SK-N-SH treated with all-trans-retinoic acid at 6 μM for 48 hours (cell line): ENCODE results near the gene GUCY1B1.

Experiments
- ATAC-seq: fragments of 200-7000 bp; cut with Tn5 transposase; 3 replicates; pipeline ENCODE4 v1.9.1; 2020; ENCODE audit warnings: mild to moderate bottlenecking, moderate library complexity
- ARNTL ChIP-seq: fragments of 450-650 bp; formaldehyde crosslinking; IDR thresholded peaks from 2 replicates; pipeline ENCODE4 v1.5.0; 2020; ENCODE audit warnings: low read depth, mild to moderate bottlenecking, moderate library complexity, borderline replicate concordance
- BACH2 ChIP-seq: fragments of 250-450 bp; sonication (Bioruptor Pico); IDR thresholded peaks from 2 replicates; pipeline ENCODE4 v1.9.0; 2021; ENCODE audit warnings: mild to moderate bottlenecking, borderline replicate concordance
- ESRRG ChIP-seq: fragments of 250-450 bp; sonication (Bioruptor Pico); IDR thresholded peaks from 2 replicates; pipeline ENCODE4 v1.6.1; 2021; ENCODE audit warnings: mild to moderate bottlenecking
- GLIS3 ChIP-seq: fragments of 250-450 bp; sonication (Bioruptor Pico); IDR thresholded peaks from 2 replicates; pipeline ENCODE4 v1.5.0; 2020; ENCODE audit warnings: mild to moderate bottlenecking, moderate library complexity
- ISL1 ChIP-seq: fragments of 250-450 bp; sonication (Bioruptor Pico); IDR thresholded peaks from 2 replicates; pipeline ENCODE4 v2.1.2; 2022; ENCODE audit warnings: mild to moderate bottlenecking, moderate library complexity
- OSR1 ChIP-seq: fragments of 250-450 bp; sonication (Bioruptor Pico); IDR thresholded peaks from 2 replicates; pipeline ENCODE4 v1.8.0; 2022; ENCODE audit warnings: moderate library complexity, mild to moderate bottlenecking, inconsistent platforms
- PPARA ChIP-seq: fragments of 250-450 bp; sonication (Bioruptor Pico); IDR thresholded peaks from 2 replicates; pipeline ENCODE4 v1.5.0; 2020; ENCODE audit warnings: mild to moderate bottlenecking, borderline replicate concordance
- RARB ChIP-seq: fragments of 250-450 bp; sonication (Bioruptor Pico); IDR thresholded peaks from 2 replicates; pipeline ENCODE4 v1.8.0; 2021; ENCODE audit warnings: mild to moderate bottlenecking, moderate library complexity
- SNAI2 ChIP-seq: fragments of 250-450 bp; sonication (Bioruptor Pico); IDR thresholded peaks from 2 replicates; pipeline ENCODE4 v1.5.0; 2020; ENCODE audit warnings: mild to moderate bottlenecking, moderate library complexity
- TCF4 ChIP-seq: fragments of 250-450 bp; sonication (Bioruptor Pico); IDR thresholded peaks from 2 replicates; pipeline ENCODE4 v1.8.0; 2021; ENCODE audit warnings: mild to moderate bottlenecking, moderate library complexity, borderline replicate concordance
- TOX ChIP-seq: fragments of 250-450 bp; sonication (Bioruptor Pico); IDR thresholded peaks from 2 replicates; pipeline ENCODE4 v1.8.0; 2021; ENCODE audit warnings: mild to moderate bottlenecking, moderate library complexity, borderline replicate concordance
- ZC3H10 ChIP-seq: fragments of 250-450 bp; sonication (Bioruptor Pico); IDR thresholded peaks from 2 replicates; pipeline ENCODE4 v1.5.1; 2021; ENCODE audit warnings: mild to moderate bottlenecking, moderate library complexity
- ZFP3 ChIP-seq: fragments of 250-450 bp; sonication (Bioruptor Pico); IDR thresholded peaks from 2 replicates; pipeline ENCODE4 v1.5.0; 2020; ENCODE audit warnings: mild to moderate bottlenecking, moderate library complexity
- ZFP30 ChIP-seq: fragments of 450-650 bp; formaldehyde crosslinking; IDR thresholded peaks from 2 replicates; pipeline ENCODE4 v1.5.0; 2022; ENCODE audit warnings: mild to moderate bottlenecking, moderate library complexity
- ZNF565 ChIP-seq: fragments of 450-650 bp; formaldehyde crosslinking; conservative IDR thresholded peaks from 2 replicates; pipeline ENCODE4 v1.5.0; 2020; ENCODE audit warnings: low read depth, mild to moderate bottlenecking, moderate library complexity
- ZNF70 ChIP-seq: fragments of 450-650 bp; formaldehyde crosslinking; IDR thresholded peaks from 2 replicates; pipeline ENCODE4 v1.5.0; 2020; ENCODE audit warnings: mild to moderate bottlenecking, moderate library complexity
- ZNF8 ChIP-seq: fragments of 450-650 bp; formaldehyde crosslinking; IDR thresholded peaks from 2 replicates; pipeline ENCODE4 v1.5.0; 2020; ENCODE audit warnings: mild to moderate bottlenecking, moderate library complexity
- TF ChIP-seq, protein P1 (sequence below): fragments of 250-450 bp; sonication (Bioruptor Pico); IDR thresholded peaks from 2 replicates; pipeline ENCODE4 v1.5.1; 2021; ENCODE audit warnings: mild to moderate bottlenecking, moderate library complexity
- TF ChIP-seq, protein P2 (sequence below): fragments of 250-450 bp; sonication (Bioruptor Pico); IDR thresholded peaks from 2 replicates; pipeline ENCODE4 v1.5.0; 2020; ENCODE audit warnings: mild to moderate bottlenecking, moderate library complexity
- TF ChIP-seq, protein P3 (sequence below): fragments of 250-450 bp; sonication (Bioruptor Pico); IDR thresholded peaks from 2 replicates; pipeline ENCODE4 v1.8.0; 2020; ENCODE audit warnings: mild to moderate bottlenecking, moderate library complexity, borderline replicate concordance
- TF ChIP-seq, protein P4 (sequence below): fragments of 250-450 bp; sonication (Bioruptor Pico); IDR thresholded peaks from 2 replicates; pipeline ENCODE4 v1.5.1; 2020; ENCODE audit warnings: low read depth, mild to moderate bottlenecking, moderate library complexity

GUCY1B1 gene

DNA sequence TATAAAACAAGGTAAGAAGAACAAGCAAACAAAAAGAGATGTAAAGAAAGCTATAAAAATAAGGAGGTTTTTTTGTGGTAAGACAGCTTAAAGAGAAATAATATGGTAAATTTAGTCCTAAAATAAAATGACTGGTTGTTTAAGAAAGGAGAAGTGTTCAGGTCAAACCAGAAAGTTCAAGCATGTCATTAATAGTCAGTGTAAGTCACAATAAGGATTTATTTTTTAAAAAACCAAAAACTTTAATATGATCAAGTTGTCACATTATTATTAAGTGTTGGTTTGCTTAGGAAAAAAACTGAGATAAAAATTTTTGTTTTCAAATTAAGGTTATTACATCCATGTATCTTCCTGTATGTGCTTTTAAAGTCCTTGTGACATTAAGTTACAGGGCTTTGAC, 88.1 kb downstream of the GUCY1B1 start:
- no peak for ATAC-seq
- TF ChIP-seq GLIS3, result no peak
- no peak for TF ChIP-seq ZC3H10
- TF ChIP-seq ZFP3 (CRISPR knock-in tag), result no peak
- no peak for TF ChIP-seq ZNF70 (CRISPR knock-in tag)
- TF ChIP-seq, protein P1, sequence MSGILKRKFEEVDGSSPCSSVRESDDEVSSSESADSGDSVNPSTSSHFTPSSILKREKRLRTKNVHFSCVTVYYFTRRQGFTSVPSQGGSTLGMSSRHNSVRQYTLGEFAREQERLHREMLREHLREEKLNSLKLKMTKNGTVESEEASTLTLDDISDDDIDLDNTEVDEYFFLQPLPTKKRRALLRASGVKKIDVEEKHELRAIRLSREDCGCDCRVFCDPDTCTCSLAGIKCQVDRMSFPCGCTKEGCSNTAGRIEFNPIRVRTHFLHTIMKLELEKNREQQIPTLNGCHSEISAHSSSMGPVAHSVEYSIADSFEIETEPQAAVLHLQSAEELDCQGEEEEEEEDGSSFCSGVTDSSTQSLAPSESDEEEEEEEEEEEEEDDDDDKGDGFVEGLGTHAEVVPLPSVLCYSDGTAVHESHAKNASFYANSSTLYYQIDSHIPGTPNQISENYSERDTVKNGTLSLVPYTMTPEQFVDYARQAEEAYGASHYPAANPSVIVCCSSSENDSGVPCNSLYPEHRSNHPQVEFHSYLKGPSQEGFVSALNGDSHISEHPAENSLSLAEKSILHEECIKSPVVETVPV (CRISPR knock-in tag), result no peak
- TF ChIP-seq, protein P2, sequence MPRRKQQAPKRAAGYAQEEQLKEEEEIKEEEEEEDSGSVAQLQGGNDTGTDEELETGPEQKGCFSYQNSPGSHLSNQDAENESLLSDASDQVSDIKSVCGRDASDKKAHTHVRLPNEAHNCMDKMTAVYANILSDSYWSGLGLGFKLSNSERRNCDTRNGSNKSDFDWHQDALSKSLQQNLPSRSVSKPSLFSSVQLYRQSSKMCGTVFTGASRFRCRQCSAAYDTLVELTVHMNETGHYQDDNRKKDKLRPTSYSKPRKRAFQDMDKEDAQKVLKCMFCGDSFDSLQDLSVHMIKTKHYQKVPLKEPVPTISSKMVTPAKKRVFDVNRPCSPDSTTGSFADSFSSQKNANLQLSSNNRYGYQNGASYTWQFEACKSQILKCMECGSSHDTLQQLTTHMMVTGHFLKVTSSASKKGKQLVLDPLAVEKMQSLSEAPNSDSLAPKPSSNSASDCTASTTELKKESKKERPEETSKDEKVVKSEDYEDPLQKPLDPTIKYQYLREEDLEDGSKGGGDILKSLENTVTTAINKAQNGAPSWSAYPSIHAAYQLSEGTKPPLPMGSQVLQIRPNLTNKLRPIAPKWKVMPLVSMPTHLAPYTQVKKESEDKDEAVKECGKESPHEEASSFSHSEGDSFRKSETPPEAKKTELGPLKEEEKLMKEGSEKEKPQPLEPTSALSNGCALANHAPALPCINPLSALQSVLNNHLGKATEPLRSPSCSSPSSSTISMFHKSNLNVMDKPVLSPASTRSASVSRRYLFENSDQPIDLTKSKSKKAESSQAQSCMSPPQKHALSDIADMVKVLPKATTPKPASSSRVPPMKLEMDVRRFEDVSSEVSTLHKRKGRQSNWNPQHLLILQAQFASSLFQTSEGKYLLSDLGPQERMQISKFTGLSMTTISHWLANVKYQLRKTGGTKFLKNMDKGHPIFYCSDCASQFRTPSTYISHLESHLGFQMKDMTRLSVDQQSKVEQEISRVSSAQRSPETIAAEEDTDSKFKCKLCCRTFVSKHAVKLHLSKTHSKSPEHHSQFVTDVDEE (CRISPR knock-in tag), result no peak
- no peak for TF ChIP-seq ZNF8 (CRISPR knock-in tag)

DNA sequence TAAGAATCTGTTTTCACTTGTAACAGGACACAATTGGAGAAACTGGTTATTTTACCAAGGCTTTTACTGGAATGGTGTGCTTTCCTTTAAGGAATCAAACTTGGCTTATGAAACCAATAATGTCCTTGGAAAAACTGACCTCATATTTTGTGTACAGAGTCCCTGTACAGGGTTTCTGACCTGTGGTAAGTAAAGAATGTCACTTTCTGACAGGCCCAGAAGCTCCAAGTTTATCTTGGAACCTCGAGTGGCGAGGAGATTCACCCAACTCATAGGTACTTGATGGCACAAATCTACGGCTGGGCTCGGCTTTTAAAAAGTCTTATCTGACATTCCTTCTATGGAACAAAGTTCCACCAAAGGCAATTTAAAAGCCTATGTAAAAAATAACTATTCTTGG, 90.2 kb downstream of the GUCY1B1 start:
- no peak for ATAC-seq
- TF ChIP-seq TOX (CRISPR knock-in tag) (no peak), PPARA (CRISPR knock-in tag) (no peak), ISL1 (CRISPR knock-in tag) (no peak), ARNTL (CRISPR knock-in tag) (no peak), ZNF565 (no peak), RARB (CRISPR knock-in tag) (no peak), OSR1 (CRISPR knock-in tag) (no peak), GLIS3 (no peak), TCF4 (CRISPR knock-in tag) (no peak), ZC3H10 (no peak), BACH2 (CRISPR knock-in tag) (no peak)
- TF ChIP-seq, protein P3, sequence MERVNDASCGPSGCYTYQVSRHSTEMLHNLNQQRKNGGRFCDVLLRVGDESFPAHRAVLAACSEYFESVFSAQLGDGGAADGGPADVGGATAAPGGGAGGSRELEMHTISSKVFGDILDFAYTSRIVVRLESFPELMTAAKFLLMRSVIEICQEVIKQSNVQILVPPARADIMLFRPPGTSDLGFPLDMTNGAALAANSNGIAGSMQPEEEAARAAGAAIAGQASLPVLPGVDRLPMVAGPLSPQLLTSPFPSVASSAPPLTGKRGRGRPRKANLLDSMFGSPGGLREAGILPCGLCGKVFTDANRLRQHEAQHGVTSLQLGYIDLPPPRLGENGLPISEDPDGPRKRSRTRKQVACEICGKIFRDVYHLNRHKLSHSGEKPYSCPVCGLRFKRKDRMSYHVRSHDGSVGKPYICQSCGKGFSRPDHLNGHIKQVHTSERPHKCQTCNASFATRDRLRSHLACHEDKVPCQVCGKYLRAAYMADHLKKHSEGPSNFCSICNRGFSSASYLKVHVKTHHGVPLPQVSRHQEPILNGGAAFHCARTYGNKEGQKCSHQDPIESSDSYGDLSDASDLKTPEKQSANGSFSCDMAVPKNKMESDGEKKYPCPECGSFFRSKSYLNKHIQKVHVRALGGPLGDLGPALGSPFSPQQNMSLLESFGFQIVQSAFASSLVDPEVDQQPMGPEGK (CRISPR knock-in tag), result no peak
- TF ChIP-seq, protein P4, sequence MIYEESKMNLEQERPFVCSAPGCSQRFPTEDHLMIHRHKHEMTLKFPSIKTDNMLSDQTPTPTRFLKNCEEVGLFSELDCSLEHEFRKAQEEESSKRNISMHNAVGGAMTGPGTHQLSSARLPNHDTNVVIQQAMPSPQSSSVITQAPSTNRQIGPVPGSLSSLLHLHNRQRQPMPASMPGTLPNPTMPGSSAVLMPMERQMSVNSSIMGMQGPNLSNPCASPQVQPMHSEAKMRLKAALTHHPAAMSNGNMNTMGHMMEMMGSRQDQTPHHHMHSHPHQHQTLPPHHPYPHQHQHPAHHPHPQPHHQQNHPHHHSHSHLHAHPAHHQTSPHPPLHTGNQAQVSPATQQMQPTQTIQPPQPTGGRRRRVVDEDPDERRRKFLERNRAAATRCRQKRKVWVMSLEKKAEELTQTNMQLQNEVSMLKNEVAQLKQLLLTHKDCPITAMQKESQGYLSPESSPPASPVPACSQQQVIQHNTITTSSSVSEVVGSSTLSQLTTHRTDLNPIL (CRISPR knock-in tag), result no peak

DNA sequence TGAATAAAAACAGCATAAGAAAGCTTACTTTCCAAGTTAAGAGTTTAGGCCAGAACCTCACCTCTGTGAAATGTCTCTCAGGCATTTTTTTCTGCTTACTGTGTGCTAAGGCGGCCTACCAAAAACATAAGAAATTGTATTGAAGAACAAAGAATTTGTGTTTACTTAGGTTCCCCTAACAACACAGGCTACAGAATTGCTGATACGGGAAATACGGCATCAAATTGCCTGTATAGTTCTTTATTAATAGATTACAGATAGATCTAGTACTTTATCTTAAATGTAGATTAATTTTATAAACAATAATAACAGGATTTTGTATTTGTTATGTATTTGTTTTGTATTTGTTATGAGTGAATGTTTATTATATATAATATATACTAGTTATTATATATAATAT, 94.4 kb downstream of the GUCY1B1 start:
- TF ChIP-seq, protein P4 (CRISPR knock-in tag), result no peak
- TF ChIP-seq, protein P2 (CRISPR knock-in tag), result no peak
- TF ChIP-seq ZC3H10 (no peak), OSR1 (CRISPR knock-in tag) (no peak), ARNTL (CRISPR knock-in tag) (no peak), ZFP3 (CRISPR knock-in tag) (no peak), ESRRG (CRISPR knock-in tag) (no peak), BACH2 (CRISPR knock-in tag) (no peak), TCF4 (CRISPR knock-in tag) (no peak), SNAI2 (CRISPR knock-in tag) (no peak), ZNF70 (CRISPR knock-in tag) (no peak), RARB (CRISPR knock-in tag) (no peak), ZFP30 (no peak), ZNF8 (CRISPR knock-in tag) (no peak)
- TF ChIP-seq, protein P3 (CRISPR knock-in tag), result no peak
- TF ChIP-seq, protein P1 (CRISPR knock-in tag), result no peak
- no peak for ATAC-seq
